Cardiac muscle cell (in vitro differentiated cells and primary cell): ENCODE results near the gene GID8. TPM values are rescaled to one million over a fixed set of nuclear protein-coding genes. Genes with fewer than 3 reads are reported as not detected.

ENCODE experiments used
- DNase-seq, 2 donors: peaks; one replicate each; pipeline versions ENCODE4 v3.0.0 to v3.0.0-alpha.2; 2010 to 2017; ENCODE audit warnings: low read depth in 1 of 2, low spot score in 1 of 2
- H3K27ac ChIP-seq: fragments of 200-600 bp; sonication (generic); 2 replicates; pipeline ENCODE4 v1.5.1; 2016
- H3K27me3 ChIP-seq: fragments of 200-600 bp; sonication (generic); 2 replicates; pipeline ENCODE4 v1.6.0; 2016; ENCODE audit warnings: control low read depth
- H3K36me3 ChIP-seq: fragments of 200-600 bp; sonication (generic); 2 replicates; pipeline ENCODE4 v1.5.1; 2016; ENCODE audit warnings: control low read depth
- H3K4me1 ChIP-seq: fragments of 200-600 bp; sonication (generic); 2 replicates; pipeline ENCODE4 v1.8.1; 2017; ENCODE audit warnings: low read depth, mild to moderate bottlenecking, mixed run types
- H3K4me3 ChIP-seq: fragments of 200-600 bp; sonication (generic); 2 replicates; pipeline ENCODE4 v1.5.1; 2016; ENCODE audit warnings: mild to moderate bottlenecking
- H3K9me3 ChIP-seq: fragments of 200-600 bp; sonication (generic); 2 replicates; pipeline ENCODE4 v1.5.1; 2017; ENCODE audit warnings: low read depth, mild to moderate bottlenecking, control low read depth
- CTCF ChIP-seq: IDR thresholded peaks from 2 replicates; pipeline ENCODE4 v1.5.1; 2012; ENCODE audit warnings: low read depth, mild to moderate bottlenecking, low read length
- polyA plus RNA-seq: library from polyadenylated mRNA; unstranded; fragments of >200 nt; fragmentation: Nextera tagmentation; extraction: Ambion mirVana; gene quantifications from 2 replicates; pipeline ENCODE4 v1.2.1, GENCODE V29; 2016
- total RNA-seq: library from RNA; depleted of rRNA; stranded (reverse); fragments of >200 nt; gene quantifications from 2 replicates; pipeline ENCODE4 v1.2.3, GENCODE V29; 2016

GID8 gene
- total and polyA plus RNA-seq, 2 experiments from 2014 or later, result 24.5 to 49.5 TPM

GRCh38 chr20:62899633-62900051 is 38.3 kb upstream of the GID8 start:
- Histone ChIP-seq H3K27me3 (no peaks in the 10 kb centered on the region), H3K4me1 (no peaks in the 10 kb centered on the region), H3K27ac (peak overlapping the region; percentile 37), H3K4me3 (no peak overlapping the region), H3K36me3 (peaks cover 37% of the 10 kb centered on the region), H3K9me3 (no peaks in the 10 kb centered on the region)
- TF ChIP-seq CTCF, result no peak
- DNase-seq, result peak; percentile 26 to 39

GRCh38 chr20:62900052-62900691 is 37.8 kb upstream of the GID8 start:
- Histone ChIP-seq H3K4me3 (no peak overlapping the region), H3K4me1 (no peaks in the 10 kb centered on the region), H3K9me3 (no peaks in the 10 kb centered on the region), H3K36me3 (peaks cover 40% of the 10 kb centered on the region), H3K27ac (peak overlapping the region; percentile 77), H3K27me3 (no peaks in the 10 kb centered on the region)
- peak; percentile 83 to 85 for DNase-seq
- TF ChIP-seq CTCF, result peak; percentile 65

- H3K9me3 ChIP-seq, result no peaks in the 10 kb centered on the region
- no peaks in the 10 kb centered on the region for H3K4me1 ChIP-seq
- H3K27ac ChIP-seq, result peak overlapping the region; percentile 77
- DNase-seq, result no peak
- H3K36me3 ChIP-seq, result peaks cover 46% of the 10 kb centered on the region
- TF ChIP-seq CTCF, result no peak
- no peak overlapping the region for H3K4me3 ChIP-seq
- H3K27me3 ChIP-seq, result no peaks in the 10 kb centered on the region
Measured at GRCh38 chr20:62900692-62901584, 37.0 kb upstream of the GID8 start.

- Histone ChIP-seq H3K4me3 (no peak overlapping the region), H3K27me3 (no peaks in the 10 kb centered on the region), H3K9me3 (no peaks in the 10 kb centered on the region), H3K4me1 (no peaks in the 10 kb centered on the region), H3K36me3 (peaks cover 51% of the 10 kb centered on the region), H3K27ac (no peak overlapping the region)
- TF ChIP-seq CTCF, result no peak
- no peak for DNase-seq
Measured at GRCh38 chr20:62901891-62902290, 36.1 kb upstream of the GID8 start.

GRCh38 chr20:62902926-62903615 is 34.9 kb upstream of the GID8 start:
- no peak for TF ChIP-seq CTCF
- Histone ChIP-seq H3K4me3 (no peak overlapping the region), H3K36me3 (peaks cover 62% of the 10 kb centered on the region), H3K9me3 (no peaks in the 10 kb centered on the region), H3K27me3 (no peaks in the 10 kb centered on the region), H3K27ac (no peak overlapping the region), H3K4me1 (no peaks in the 10 kb centered on the region)
- DNase-seq, result no peak
